PC-9 (cell line): ENCODE measurements around the gene EYA2. TPM values are rescaled to one million over a fixed set of nuclear protein-coding genes. Genes with fewer than 3 reads are reported as not detected.

ENCODE experiments used
- BruUV-seq: library from RNA; stranded (reverse); fragments of 400-500 nt; replicated peaks from 2 replicates; lab custom pipeline; 2021; lab: Mats Ljungman, UMichigan
- CTCF ChIA-PET: fragments of 300-600 bp; sonication (Branson Sonifier 250); formaldehyde crosslinking; loops from one replicate; lab custom pipeline; 2022; ENCODE audit warnings: antibody characterized with exemption; lab: Charles Lee
- POLR2A ChIA-PET: fragments of 300-600 bp; sonication (Branson Sonifier 250); formaldehyde crosslinking; loops from one replicate; lab custom pipeline; 2022; ENCODE audit warnings: antibody characterized with exemption; ENCODE audit not compliant: unreplicated experiment; lab: Charles Lee
- DNase-seq, 2 experiments: peaks; one replicate each; pipeline versions ENCODE4 v3.0.0 to v3.0.0-alpha.2; 2015 to 2022; ENCODE audit warnings: mixed read lengths in 1 of 2
- H2AFZ ChIP-seq: fragments of 200-600 bp; sonication (generic); 2 replicates; pipeline ENCODE4 v1.8.1; 2017; ENCODE audit warnings: antibody characterized with exemption
- H3F3A ChIP-seq: fragments of 200-600 bp; sonication (generic); 2 replicates; pipeline ENCODE4 v1.8.1; 2017; ENCODE audit warnings: antibody characterized with exemption, mild to moderate bottlenecking, low read depth; ENCODE audit not compliant: insufficient read depth
- H3K27ac ChIP-seq: fragments of 200-600 bp; sonication (generic); 2 replicates; pipeline ENCODE4 v1.6.1; 2016; ENCODE audit warnings: mixed run types
- H3K27me3 ChIP-seq: fragments of 200-600 bp; sonication (generic); 2 replicates; pipeline ENCODE4 v1.6.1; 2016; ENCODE audit warnings: low read depth, mixed run types; ENCODE audit not compliant: insufficient read depth
- H3K36me3 ChIP-seq: fragments of 200-600 bp; sonication (generic); 2 replicates; pipeline ENCODE4 v1.6.1; 2016; ENCODE audit warnings: low read depth, mixed run types
- H3K4me1 ChIP-seq: fragments of 200-600 bp; sonication (generic); replicated peaks from 2 replicates; pipeline ENCODE4 v1.6.1; 2016; ENCODE audit warnings: mixed run types; ENCODE audit not compliant: insufficient read depth
- H3K4me2 ChIP-seq: fragments of 200-600 bp; sonication (generic); 2 replicates; pipeline ENCODE4 v1.6.1; 2017; ENCODE audit warnings: mixed run types
- H3K4me3 ChIP-seq: fragments of 200-600 bp; sonication (generic); 2 replicates; pipeline ENCODE4 v1.6.1; 2016; ENCODE audit warnings: mixed run types
- H3K79me2 ChIP-seq: fragments of 200-600 bp; sonication (generic); 2 replicates; pipeline ENCODE4 v1.6.1; 2017; ENCODE audit warnings: low read depth, mixed run types
- H3K9me2 ChIP-seq: fragments of 200-600 bp; sonication (generic); 2 replicates; pipeline ENCODE4 v1.8.1; 2017; ENCODE audit warnings: mild to moderate bottlenecking; ENCODE audit not compliant: insufficient read depth
- H3K9me3 ChIP-seq: fragments of 200-600 bp; sonication (generic); 2 replicates; pipeline ENCODE4 v1.8.1; 2016; ENCODE audit warnings: low read depth; ENCODE audit not compliant: insufficient read depth
- H4K20me1 ChIP-seq: fragments of 200-600 bp; sonication (generic); 2 replicates; pipeline ENCODE4 v1.8.1; 2017; ENCODE audit not compliant: insufficient read depth
- EZH2 ChIP-seq: fragments of 200-600 bp; sonication (generic); IDR thresholded peaks from 2 replicates; pipeline ENCODE4 v1.8.0; 2017; ENCODE audit warnings: antibody characterized with exemption, low read depth
- intact Hi-C: fragments of 100-400 bp; cut with micrococcal nuclease; formaldehyde crosslinking; loops from one replicate; pipeline ENCODE4 v1.10.0; 2022; ENCODE audit not compliant: unreplicated experiment
- total RNA-seq: library from RNA; stranded (reverse); gene quantifications from 2 replicates; pipeline ENCODE4 v1.2.3, GENCODE V29; 2021
- TF ChIP-seq, protein P1 (sequence below): fragments of 200-600 bp; sonication (generic); conservative IDR thresholded peaks from 2 replicates; pipeline ENCODE4 v1.6.1; 2017; ENCODE audit warnings: mixed run types, antibody characterized with exemption, mild to moderate bottlenecking, moderate library complexity

EYA2 gene
- total RNA-seq, 1 experiment from 2014 or later: not detected

DNA sequence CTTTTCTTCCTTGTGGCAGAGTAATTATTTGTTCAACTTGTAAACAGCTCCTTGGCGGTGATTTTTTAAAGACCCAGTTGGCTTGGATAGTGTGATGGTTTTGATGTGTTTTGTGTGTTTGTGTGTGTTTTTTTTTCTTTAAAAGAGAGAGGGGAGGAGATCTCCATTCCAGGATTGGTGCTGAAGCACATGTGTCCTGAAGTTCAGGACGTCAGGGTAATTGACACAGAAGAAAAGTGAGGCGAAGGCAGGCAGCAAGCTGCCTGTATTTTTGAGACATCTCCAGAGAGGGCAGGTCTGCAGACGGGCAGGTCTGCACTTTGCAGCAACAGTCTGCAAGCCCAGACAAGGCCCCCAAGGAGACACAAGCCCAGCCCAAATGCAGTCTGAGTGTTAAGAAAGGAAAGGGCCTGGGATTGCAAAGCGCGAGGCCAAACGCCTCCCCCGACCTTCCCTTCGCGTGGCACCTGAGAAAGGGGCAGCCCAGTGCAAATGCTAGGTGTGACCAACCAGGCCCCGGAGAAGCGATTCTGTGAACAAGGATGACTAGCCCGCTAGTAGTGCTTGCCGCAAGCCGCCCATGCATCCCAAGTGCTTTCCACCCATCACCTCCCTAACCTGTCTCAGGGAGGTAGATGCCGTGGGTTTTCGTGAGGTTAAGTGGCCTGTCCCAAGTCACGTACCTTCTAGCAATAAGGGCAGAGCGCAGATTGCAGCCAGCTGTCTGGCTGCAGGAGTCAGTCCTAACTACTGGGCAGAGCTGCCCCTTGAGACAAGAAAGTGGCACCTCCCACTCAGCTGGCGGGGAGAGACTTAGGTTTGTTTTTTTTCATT, 231.3 kb downstream of the EYA2 start:
- peak overlapping the region; percentile 61 for H3K27ac ChIP-seq
- no peaks in the 10 kb centered on the region for H3K79me2 ChIP-seq
- H2AFZ ChIP-seq: no peak overlapping the region
- DNase-seq: peak in 1 of 2 experiments; percentile 14
- ChIA-PET POLR2A (interaction anchor here (0.6 to 0.7 kb wide), 3 partner anchors 186 to 1074 kb away, joined by 6 to 10 read pairs (median 6); no protein-coding TSS in a partner anchor), CTCF (interaction anchor here (1.2 to 1.5 kb wide), 2 partner anchors 8 to 14 kb away, joined by 5 read pairs; no protein-coding TSS in a partner anchor)
- no peaks in the 10 kb centered on the region for H3K36me3 ChIP-seq
- intact Hi-C loops: loop anchor here (2.0 kb wide), 1 partner anchor 21 kb away; no protein-coding TSS in a partner anchor
- H3F3A ChIP-seq: peaks cover 7% of the 10 kb centered on the region
- no peaks in the 10 kb centered on the region for H4K20me1 ChIP-seq
- peak overlapping the region; percentile 39 for H3K4me2 ChIP-seq
- no TSS peak for BruUV-seq
- no peak for TF ChIP-seq EZH2
- TF ChIP-seq, protein P1, sequence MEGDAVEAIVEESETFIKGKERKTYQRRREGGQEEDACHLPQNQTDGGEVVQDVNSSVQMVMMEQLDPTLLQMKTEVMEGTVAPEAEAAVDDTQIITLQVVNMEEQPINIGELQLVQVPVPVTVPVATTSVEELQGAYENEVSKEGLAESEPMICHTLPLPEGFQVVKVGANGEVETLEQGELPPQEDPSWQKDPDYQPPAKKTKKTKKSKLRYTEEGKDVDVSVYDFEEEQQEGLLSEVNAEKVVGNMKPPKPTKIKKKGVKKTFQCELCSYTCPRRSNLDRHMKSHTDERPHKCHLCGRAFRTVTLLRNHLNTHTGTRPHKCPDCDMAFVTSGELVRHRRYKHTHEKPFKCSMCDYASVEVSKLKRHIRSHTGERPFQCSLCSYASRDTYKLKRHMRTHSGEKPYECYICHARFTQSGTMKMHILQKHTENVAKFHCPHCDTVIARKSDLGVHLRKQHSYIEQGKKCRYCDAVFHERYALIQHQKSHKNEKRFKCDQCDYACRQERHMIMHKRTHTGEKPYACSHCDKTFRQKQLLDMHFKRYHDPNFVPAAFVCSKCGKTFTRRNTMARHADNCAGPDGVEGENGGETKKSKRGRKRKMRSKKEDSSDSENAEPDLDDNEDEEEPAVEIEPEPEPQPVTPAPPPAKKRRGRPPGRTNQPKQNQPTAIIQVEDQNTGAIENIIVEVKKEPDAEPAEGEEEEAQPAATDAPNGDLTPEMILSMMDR: no peak
- H3K4me3 ChIP-seq: no peak overlapping the region
- H3K4me1 ChIP-seq: peaks cover 23% of the 10 kb centered on the region
- H3K27me3 ChIP-seq: no peaks in the 10 kb centered on the region
- no peaks in the 10 kb centered on the region for H3K9me3 ChIP-seq
- H3K9me2 ChIP-seq: no peaks in the 10 kb centered on the region

DNA sequence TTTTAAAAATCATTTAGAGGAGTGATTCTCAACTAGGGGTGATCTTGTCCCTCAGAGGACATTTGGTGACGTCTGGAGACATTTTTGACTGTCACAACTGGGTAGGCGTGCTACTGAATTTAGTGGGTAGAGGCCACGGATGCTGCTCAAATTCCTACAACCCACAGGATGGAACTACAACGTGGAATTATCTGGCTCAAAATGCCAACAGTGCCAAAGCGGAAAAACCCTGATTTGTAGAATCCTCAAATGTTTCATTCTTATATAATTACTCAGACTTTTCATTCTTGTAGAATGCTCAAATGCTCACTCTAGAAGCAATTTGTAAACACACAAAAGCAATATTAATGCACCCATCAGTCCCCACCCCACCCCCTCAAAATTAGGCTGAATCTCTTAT, 232.1 kb downstream of the EYA2 start:
- no peak for DNase-seq
- intact Hi-C loops: no loop called here
- H3K27me3 ChIP-seq: no peaks in the 10 kb centered on the region
- no TSS peak for BruUV-seq
- H2AFZ ChIP-seq: no peak overlapping the region
- no peaks in the 10 kb centered on the region for H3K9me3 ChIP-seq
- peaks cover 23% of the 10 kb centered on the region for H3K4me1 ChIP-seq
- no peaks in the 10 kb centered on the region for H3K36me3 ChIP-seq
- peaks cover 7% of the 10 kb centered on the region for H3F3A ChIP-seq
- no peaks in the 10 kb centered on the region for H3K9me2 ChIP-seq
- no peak overlapping the region for H3K27ac ChIP-seq
- CTCF ChIA-PET: no interaction called here
- no peak overlapping the region for H3K4me2 ChIP-seq
- no peaks in the 10 kb centered on the region for H4K20me1 ChIP-seq
- H3K4me3 ChIP-seq: no peak overlapping the region
- POLR2A ChIA-PET: interaction anchor here (0.7 kb wide), 1 partner anchor 920 kb away, joined by 6 read pairs; no protein-coding TSS in a partner anchor
- no peaks in the 10 kb centered on the region for H3K79me2 ChIP-seq
- TF ChIP-seq EZH2: no peak
- TF ChIP-seq, protein P1: no peak

DNA sequence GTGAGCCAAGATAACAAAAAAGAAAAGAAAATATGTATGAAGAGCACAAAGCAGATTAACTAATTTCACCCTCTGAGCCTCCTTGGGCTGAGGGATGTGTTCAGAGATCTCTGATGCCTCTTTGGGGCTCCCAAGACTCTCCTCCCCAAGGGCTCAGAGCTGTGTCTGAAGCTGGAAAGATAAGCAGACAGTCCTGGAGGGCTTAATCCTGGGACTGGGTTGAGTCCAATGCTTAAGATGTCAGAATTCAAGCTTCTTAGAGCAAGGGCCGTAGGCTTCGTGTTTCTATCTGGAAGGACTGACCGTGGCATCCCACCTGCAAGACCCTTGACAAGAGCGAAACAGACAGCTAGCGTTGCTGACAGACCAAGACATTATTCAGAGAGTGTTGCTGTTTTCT, 232.9 kb downstream of the EYA2 start:
- intact Hi-C loops: no loop called here
- H3K9me2 ChIP-seq: no peaks in the 10 kb centered on the region

More for the DNA sequence above, 232.9 kb downstream of the EYA2 start:
- Histone ChIP-seq H3K4me3 (no peak overlapping the region), H3K79me2 (no peaks in the 10 kb centered on the region), H3K36me3 (no peaks in the 10 kb centered on the region), H3F3A (peaks cover 7% of the 10 kb centered on the region), H3K27ac (no peak overlapping the region), H3K9me3 (no peaks in the 10 kb centered on the region), H2AFZ (no peak overlapping the region), H3K4me1 (peaks cover 29% of the 10 kb centered on the region), H4K20me1 (no peaks in the 10 kb centered on the region), H3K27me3 (no peaks in the 10 kb centered on the region), H3K4me2 (no peak overlapping the region)
- ChIA-PET CTCF (no interaction called here), POLR2A (no interaction called here)
- TF ChIP-seq, protein P1: no peak
- no peak for TF ChIP-seq EZH2
- no peak for DNase-seq
- BruUV-seq: no TSS peak
